ENCODE results near the gene ADM2. TPM values are rescaled to one million over a fixed set of nuclear protein-coding genes. Genes with fewer than 3 reads are reported as not detected.

ADM2 gene
- total and polyA plus RNA-seq, 2 of the 13 experiments (the other 11 are each of a cell fraction or from before 2014, with no cell fraction given), result 1.2 to 3.0 TPM

GRCh38 chr22:50528682-50529415 is 47.5 kb downstream of the ADM2 start (continued):
- TF ChIP-seq CTCF (CRISPR knock-in tag; IDR thresholded peaks at IDR 0.05), result peak; percentile 6; the same call in 1 of the 2 replicates
- no peak for TF ChIP-seq ZBTB26 (CRISPR knock-in tag; IDR thresholded peaks at IDR 0.05; ENCODE audit: borderline replicate concordance)
- no peak for TF ChIP-seq ZMYM2 (CRISPR knock-in tag; IDR thresholded peaks at IDR 0.05)
- TF ChIP-seq ZNF747 (CRISPR knock-in tag; IDR thresholded peaks at IDR 0.05; ENCODE audit: borderline replicate concordance), result no peak
- TF ChIP-seq ZEB1 (IDR thresholded peaks at IDR 0.05; ENCODE audit: insufficient replicate concordance, low read depth), result peak; percentile 6
- TF ChIP-seq MEF2D (CRISPR knock-in tag; IDR thresholded peaks at IDR 0.05), result no peak; the same call in 1 of the 2 replicates
- TF ChIP-seq ZMYM4 (CRISPR knock-in tag; IDR thresholded peaks at IDR 0.05), result 0 out of 2 replicates have a peak, but pooled peaks have one; percentile 6
- 0 out of 2 replicates have a peak, but pooled peaks have one; percentile 24 for TF ChIP-seq REL (CRISPR knock-in tag; conservative IDR thresholded peaks at IDR 0.05)
- peak; percentile 37; the same call in 1 of the 2 replicates for TF ChIP-seq TFDP2 (CRISPR knock-in tag; IDR thresholded peaks at IDR 0.05)
- TF ChIP-seq ZNF552 (CRISPR knock-in tag; IDR thresholded peaks at IDR 0.05; ENCODE audit: borderline replicate concordance), result no peak
- TF ChIP-seq FUBP1 (CRISPR knock-in tag; IDR thresholded peaks at IDR 0.05; ENCODE audit: borderline replicate concordance), result 0 out of 2 replicates have a peak, but pooled peaks have one; percentile 11
- no peak for TF ChIP-seq RFX1 (IDR thresholded peaks at IDR 0.05)
- 0 out of 2 replicates have a peak, but pooled peaks have one; percentile 9 for TF ChIP-seq SALL2 (CRISPR knock-in tag; IDR thresholded peaks at IDR 0.05)
- no peak for TF ChIP-seq ZFP36 (IDR thresholded peaks at IDR 0.05; ENCODE audit: borderline replicate concordance, low read depth, low read length, partially characterized antibody)
- no peak for TF ChIP-seq POLR2AphosphoS2 (IDR thresholded peaks at IDR 0.05; ENCODE audit: low read depth, low read length)
- no peak for TF ChIP-seq NAIF1 (CRISPR knock-in tag; IDR thresholded peaks at IDR 0.05; ENCODE audit: borderline replicate concordance)
- TF ChIP-seq GABPB1 (CRISPR knock-in tag; IDR thresholded peaks at IDR 0.05), result no peak
- TF ChIP-seq ZKSCAN1 (IDR thresholded peaks at IDR 0.05; ENCODE audit: low read length), result no peak
- TF ChIP-seq POLR2G (IDR thresholded peaks at IDR 0.05; ENCODE audit: low read depth, low read length), result 0 out of 2 replicates have a peak, but pooled peaks have one; percentile 34
- TF ChIP-seq ZNF44 (CRISPR knock-in tag; IDR thresholded peaks at IDR 0.05), result no peak
- no peak; the same call in 1 of the 2 replicates for TF ChIP-seq ZNF280B (CRISPR knock-in tag; IDR thresholded peaks at IDR 0.05; ENCODE audit: borderline replicate concordance)
- no peak for TF ChIP-seq TGIF2 (CRISPR knock-in tag; IDR thresholded peaks at IDR 0.05)

Measured in HepG2 (cell line).